Activated naive CD8-positive, alpha-beta T cell treated with anti-CD3 and anti-CD28 coated beads, Interleukin-2, amount 50 U/mL, for 24 hours (primary cell): Measurements from ENCODE around the gene SLC46A2.

ENCODE experiments used
- ATAC-seq: fragments of 150-1000 bp; cut with Tn5 transposase; one replicate; pipeline ENCODE4 v1.10.0; 2021
- DNase-seq: peaks from one replicate; pipeline ENCODE4 v3.0.0; 2021
- H3K27ac Mint-ChIP-seq: one replicate; pipeline ENCODE4 v1.8.0; 2021; ENCODE audit warnings: mild to moderate bottlenecking, mixed read lengths
- H3K27me3 Mint-ChIP-seq: one replicate; pipeline ENCODE4 v1.8.0; 2021; ENCODE audit warnings: mixed read lengths
- H3K36me3 Mint-ChIP-seq: one replicate; pipeline ENCODE4 v1.8.0; 2021; ENCODE audit warnings: low read depth, mixed read lengths
- H3K4me1 Mint-ChIP-seq: one replicate; pipeline ENCODE4 v1.8.0; 2021; ENCODE audit warnings: mixed read lengths
- H3K4me3 Mint-ChIP-seq: one replicate; pipeline ENCODE4 v1.8.0; 2021; ENCODE audit warnings: mild to moderate bottlenecking, moderate library complexity, mixed read lengths
- H3K9me3 Mint-ChIP-seq: one replicate; pipeline ENCODE4 v1.8.0; 2021; ENCODE audit warnings: mixed read lengths

Gene SLC46A2

DNA sequence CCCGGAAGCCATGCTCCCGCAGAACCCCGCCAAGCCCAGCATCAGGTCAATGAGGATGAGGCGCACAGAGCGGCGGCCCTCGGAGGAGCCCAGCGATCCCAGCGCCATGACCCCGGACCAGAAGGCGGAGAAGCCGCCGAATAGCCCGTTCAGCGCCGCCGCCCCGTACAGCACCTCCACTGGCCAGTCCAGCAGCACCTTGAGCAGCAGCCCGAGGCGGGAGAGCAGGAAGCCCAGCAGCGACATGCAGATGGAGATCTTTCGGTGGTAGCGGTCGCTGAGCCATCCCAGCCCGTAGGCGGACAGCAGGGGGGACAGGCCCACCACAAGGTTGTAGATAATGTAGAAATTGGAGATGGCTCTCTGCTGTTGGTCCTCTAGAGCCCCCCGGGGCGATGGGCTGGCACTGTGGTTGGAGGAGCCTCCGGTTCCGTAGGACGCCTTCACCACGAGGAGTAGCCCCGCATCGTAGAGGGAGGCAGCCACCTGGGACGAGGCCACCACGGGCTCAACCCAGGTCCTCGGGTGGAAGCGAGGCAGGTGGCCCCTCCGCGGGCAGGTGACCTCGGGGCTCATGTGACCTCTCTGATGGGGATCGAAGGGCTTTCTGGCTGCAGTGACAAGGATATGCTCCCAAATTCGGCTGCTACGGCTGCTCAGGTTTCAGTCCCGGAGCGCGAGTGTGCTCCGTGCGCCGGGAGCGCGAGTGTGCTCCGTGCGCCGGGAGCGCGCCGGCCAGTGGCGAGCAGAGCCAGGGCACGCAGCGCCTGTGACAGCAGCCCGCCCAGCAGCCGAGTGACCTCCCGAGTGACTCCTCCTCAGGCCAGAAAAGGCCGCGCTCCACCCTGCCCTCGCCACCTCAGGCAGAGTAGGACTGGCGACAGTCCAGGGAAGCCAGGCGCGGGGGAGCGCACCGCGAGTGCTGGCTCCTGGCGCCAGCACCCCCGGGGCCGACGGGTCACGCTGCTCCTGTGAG, at the start of gene SLC46A2:
TSS of gene SLC46A2 (minus strand) at position 771 of the 976 bp plus-strand sequence. CDS start at position 576, 195 bp downstream.
- Mint-ChIP-seq H3K4me3 (no peak within 1 kb of the TSS), H3K27me3 (peaks cover 33% of the 10 kb centered on the region), H3K4me1 (no peaks in the 10 kb centered on the region), H3K36me3 (no peaks in the 10 kb centered on the region), H3K9me3 (no peaks in the 10 kb centered on the region), H3K27ac (no peak within 1 kb of the TSS)
- DNase-seq (no peak), ATAC-seq (no peak)

DNA sequence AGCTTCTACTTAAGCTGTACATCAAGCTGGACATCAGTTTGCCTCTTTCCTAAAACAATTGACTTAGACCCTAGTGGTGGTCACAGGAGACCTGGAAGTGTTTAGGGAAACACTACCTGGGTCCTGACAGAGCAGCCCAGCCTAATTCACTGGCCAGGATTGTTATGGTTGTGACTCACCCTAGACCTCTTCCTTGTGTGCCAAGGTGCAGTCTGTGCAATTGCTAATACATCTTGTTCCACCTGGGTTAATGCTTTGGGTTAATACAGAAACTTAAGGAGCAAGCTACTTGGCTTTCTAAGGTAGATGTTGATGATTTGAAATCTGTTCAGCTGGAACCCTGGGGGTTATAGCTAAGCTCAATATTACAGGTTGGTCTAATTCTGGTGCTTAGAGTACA, 48.7 kb upstream of the SLC46A2 start:
- ATAC-seq (no peak), DNase-seq (no peak)
- Mint-ChIP-seq H3K27ac (no peak overlapping the region), H3K4me3 (no peak overlapping the region), H3K4me1 (no peaks in the 10 kb centered on the region), H3K27me3 (peaks cover 14% of the 10 kb centered on the region), H3K36me3 (no peaks in the 10 kb centered on the region), H3K9me3 (no peaks in the 10 kb centered on the region)

GRCh38 chr9:112933696-112934095, 43.0 kb upstream of the SLC46A2 start:
- Mint-ChIP-seq H3K36me3 (no peaks in the 10 kb centered on the region), H3K27me3 (peaks cover 25% of the 10 kb centered on the region), H3K4me1 (no peaks in the 10 kb centered on the region), H3K27ac (no peak overlapping the region), H3K4me3 (no peak overlapping the region), H3K9me3 (no peaks in the 10 kb centered on the region)
- ATAC-seq = no peak
- DNase-seq = no peak

GRCh38 chr9:112925058-112925641, 34.5 kb upstream of the SLC46A2 start:
- no peaks in the 10 kb centered on the region for H3K4me1 Mint-ChIP-seq
- H3K9me3 Mint-ChIP-seq = no peaks in the 10 kb centered on the region
- H3K36me3 Mint-ChIP-seq = no peaks in the 10 kb centered on the region
- no peak overlapping the region for H3K4me3 Mint-ChIP-seq
- no peak overlapping the region for H3K27ac Mint-ChIP-seq
- no peak for ATAC-seq
- peaks cover 31% of the 10 kb centered on the region for H3K27me3 Mint-ChIP-seq
- peak; percentile 9 for DNase-seq

- peak; percentile 46 for ATAC-seq
- no peak overlapping the region for H3K4me3 Mint-ChIP-seq
- H3K27ac Mint-ChIP-seq = no peak overlapping the region
- no peaks in the 10 kb centered on the region for H3K9me3 Mint-ChIP-seq
- no peaks in the 10 kb centered on the region for H3K4me1 Mint-ChIP-seq
- H3K36me3 Mint-ChIP-seq = no peaks in the 10 kb centered on the region
- peaks cover 14% of the 10 kb centered on the region for H3K27me3 Mint-ChIP-seq
- no peak for DNase-seq
Measured at GRCh38 chr9:112921549-112921948, 30.9 kb upstream of the SLC46A2 start.

GRCh38 chr9:112917987-112918362, 27.3 kb upstream of the SLC46A2 start:
- no peaks in the 10 kb centered on the region for H3K4me1 Mint-ChIP-seq
- ATAC-seq (no peak), DNase-seq (no peak)
- H3K9me3 Mint-ChIP-seq = no peaks in the 10 kb centered on the region
- H3K27ac Mint-ChIP-seq = no peak overlapping the region
- H3K36me3 Mint-ChIP-seq = no peaks in the 10 kb centered on the region
- H3K27me3 Mint-ChIP-seq = peaks cover 4% of the 10 kb centered on the region
- no peak overlapping the region for H3K4me3 Mint-ChIP-seq

DNA sequence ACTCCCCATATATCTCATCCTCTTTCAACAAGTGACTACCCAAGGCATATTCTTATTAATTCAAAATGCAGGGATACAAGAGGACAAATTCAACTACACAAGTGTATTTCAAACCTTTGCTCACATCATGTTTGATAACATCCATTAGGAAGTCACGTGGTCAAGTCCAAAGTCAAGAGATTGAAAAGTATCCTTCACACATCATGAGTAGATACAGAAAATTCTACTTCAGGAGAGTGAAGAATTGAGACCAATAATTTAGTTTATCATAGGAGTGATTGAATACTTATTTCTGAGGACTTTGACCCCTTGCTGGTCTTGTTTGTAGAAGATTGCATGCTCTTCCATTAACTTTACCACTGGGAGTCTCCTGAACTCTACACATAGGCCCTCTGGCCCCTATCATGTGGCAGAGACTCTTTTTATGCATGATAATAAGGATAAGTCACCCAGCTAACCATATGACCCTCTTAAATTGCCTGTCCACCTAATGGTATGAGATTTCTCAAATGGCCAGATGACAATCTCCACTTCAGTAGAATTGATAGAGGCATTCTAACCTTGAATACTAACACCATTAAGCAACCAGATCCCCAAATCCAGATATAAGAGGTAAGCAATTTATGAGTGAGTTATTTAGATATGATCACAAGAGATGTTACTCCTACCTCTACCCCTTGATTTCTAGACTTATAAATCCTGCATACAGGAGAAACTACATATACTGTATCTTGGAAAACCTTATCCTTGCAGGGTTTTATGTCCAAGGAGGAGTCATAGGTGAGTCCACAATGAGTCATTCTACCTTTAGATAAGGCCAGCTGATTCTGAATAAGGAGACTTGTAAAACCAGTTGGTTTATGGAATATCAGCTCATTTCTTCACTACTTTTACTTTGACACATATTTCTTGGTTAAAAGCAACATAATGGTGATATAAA, 26.6 kb upstream of the SLC46A2 start:
- Mint-ChIP-seq H3K9me3 (no peaks in the 10 kb centered on the region), H3K36me3 (no peaks in the 10 kb centered on the region), H3K4me1 (no peaks in the 10 kb centered on the region), H3K27me3 (peaks cover 2% of the 10 kb centered on the region), H3K4me3 (no peak overlapping the region), H3K27ac (no peak overlapping the region)
- DNase-seq (no peak), ATAC-seq (no peak)

DNA sequence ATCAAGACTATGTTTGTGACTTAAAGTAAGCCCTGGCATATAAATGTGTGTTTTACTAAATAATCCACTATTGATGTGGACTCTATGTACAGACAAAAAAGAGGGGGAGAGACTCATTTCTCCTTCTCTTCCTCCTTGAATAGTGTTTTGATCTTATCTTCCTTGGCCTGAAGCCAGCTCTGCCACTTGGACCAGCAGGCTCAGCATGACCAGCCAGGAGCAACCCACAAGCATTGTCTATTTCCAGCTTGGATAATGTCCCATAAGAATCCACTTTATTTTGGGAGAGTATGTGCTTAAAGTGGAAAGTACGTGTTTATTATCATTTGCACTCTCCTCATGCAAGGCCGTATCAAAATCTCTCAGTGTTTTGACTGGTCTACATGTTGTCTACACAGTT, 23.8 kb upstream of the SLC46A2 start:
- ATAC-seq = no peak
- Mint-ChIP-seq H3K27me3 (peaks cover 2% of the 10 kb centered on the region), H3K9me3 (no peaks in the 10 kb centered on the region), H3K4me1 (no peaks in the 10 kb centered on the region), H3K27ac (no peak overlapping the region), H3K4me3 (no peak overlapping the region), H3K36me3 (no peaks in the 10 kb centered on the region)
- DNase-seq = no peak

DNA sequence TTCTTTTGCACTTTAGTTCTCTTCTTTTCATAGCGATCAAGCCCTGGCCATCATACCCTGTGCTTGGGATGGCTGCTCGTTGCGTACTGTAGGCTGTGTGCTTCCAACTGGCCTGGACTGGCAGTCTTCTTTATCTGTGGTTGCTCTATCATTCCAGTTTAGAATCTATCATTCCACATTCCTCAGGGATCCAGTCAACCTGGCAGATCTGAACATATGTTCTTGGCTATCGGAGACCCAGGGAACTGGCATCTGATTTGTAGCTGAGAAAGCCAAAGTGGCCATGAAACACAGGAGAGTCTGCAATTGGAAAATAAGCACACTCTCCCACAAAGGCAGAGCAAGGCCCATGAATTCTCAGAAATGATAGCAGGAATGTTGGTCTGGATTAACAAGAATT, 22.6 kb upstream of the SLC46A2 start:
- Mint-ChIP-seq H3K27me3 (peaks cover 4% of the 10 kb centered on the region), H3K4me3 (no peak overlapping the region), H3K9me3 (no peaks in the 10 kb centered on the region), H3K4me1 (no peaks in the 10 kb centered on the region), H3K36me3 (no peaks in the 10 kb centered on the region), H3K27ac (no peak overlapping the region)
- ATAC-seq (no peak), DNase-seq (no peak)

DNA sequence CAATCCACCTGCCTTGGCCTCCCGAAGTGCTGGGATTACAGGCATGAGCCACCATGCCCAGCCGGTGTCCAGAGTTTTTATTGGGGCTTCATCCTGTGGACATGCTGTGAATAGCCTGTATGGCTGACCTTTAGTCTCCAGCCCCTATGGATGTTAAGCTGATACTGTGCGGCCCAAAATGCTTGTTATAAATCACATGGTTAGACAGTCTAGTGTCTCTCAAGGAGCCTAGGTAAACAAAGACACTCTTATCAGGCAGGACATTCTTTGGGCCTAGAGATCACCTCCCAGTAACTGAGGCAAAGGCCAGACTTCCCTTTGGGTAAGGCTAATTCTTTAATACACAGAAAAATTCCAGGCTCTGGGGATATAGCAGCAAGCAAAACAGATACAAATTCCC, 22.0 kb upstream of the SLC46A2 start:
- Mint-ChIP-seq H3K27ac (no peak overlapping the region), H3K27me3 (peaks cover 6% of the 10 kb centered on the region), H3K4me3 (no peak overlapping the region), H3K4me1 (no peaks in the 10 kb centered on the region), H3K9me3 (no peaks in the 10 kb centered on the region), H3K36me3 (no peaks in the 10 kb centered on the region)
- ATAC-seq (no peak), DNase-seq (no peak)

DNA sequence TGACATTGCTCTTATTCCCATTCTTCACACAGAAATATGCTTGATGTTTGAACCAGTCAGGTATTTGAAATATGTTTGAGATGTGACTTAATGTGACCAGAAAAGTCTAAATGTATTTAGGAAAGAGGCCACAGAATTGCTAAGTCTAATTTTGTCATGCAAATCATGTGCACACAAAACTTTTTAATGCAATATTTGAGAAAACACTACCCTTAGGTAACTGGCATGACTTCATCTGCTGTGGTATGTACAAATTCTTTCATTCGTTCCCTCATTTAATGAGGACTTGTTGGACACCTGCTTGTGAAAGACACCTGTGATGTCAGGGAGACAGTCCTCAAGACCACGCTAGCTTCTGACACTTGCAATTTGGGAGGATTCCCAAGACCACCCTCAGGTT, 21.1 kb upstream of the SLC46A2 start:
- Mint-ChIP-seq H3K4me3 (no peak overlapping the region), H3K27ac (no peak overlapping the region), H3K4me1 (no peaks in the 10 kb centered on the region), H3K36me3 (no peaks in the 10 kb centered on the region), H3K9me3 (no peaks in the 10 kb centered on the region), H3K27me3 (peaks cover 6% of the 10 kb centered on the region)
- DNase-seq (no peak), ATAC-seq (no peak)

GRCh38 chr9:112905084-112905483, 14.4 kb upstream of the SLC46A2 start:
- H3K27me3 Mint-ChIP-seq = peaks cover 19% of the 10 kb centered on the region
- DNase-seq (no peak), ATAC-seq (no peak)
- H3K27ac Mint-ChIP-seq = no peak overlapping the region
- H3K9me3 Mint-ChIP-seq = no peaks in the 10 kb centered on the region
- H3K4me3 Mint-ChIP-seq = no peak overlapping the region
- peaks cover 3% of the 10 kb centered on the region for H3K4me1 Mint-ChIP-seq
- H3K36me3 Mint-ChIP-seq = no peaks in the 10 kb centered on the region

DNA sequence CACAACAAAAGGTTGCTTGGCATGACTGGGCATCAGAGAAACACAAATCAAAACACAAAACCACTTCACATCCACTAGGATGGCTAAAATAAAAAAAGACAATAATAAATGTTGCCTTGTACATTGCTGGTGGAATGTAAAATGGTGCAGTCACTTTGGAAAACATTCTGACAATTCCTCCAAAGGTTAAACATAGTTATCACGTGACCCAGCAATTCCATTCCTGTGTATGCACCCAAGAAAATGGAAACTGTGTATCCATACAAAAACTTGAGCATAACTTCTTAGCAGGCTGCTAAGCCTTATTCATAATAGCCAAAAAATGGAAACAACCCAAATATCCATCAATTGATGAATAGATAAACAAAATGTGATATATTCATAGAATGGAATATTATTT, 10.2 kb upstream of the SLC46A2 start:
- Mint-ChIP-seq H3K9me3 (peaks cover 4% of the 10 kb centered on the region), H3K4me1 (peaks cover 7% of the 10 kb centered on the region), H3K27ac (no peak overlapping the region), H3K4me3 (no peak overlapping the region), H3K36me3 (no peaks in the 10 kb centered on the region), H3K27me3 (peaks cover 27% of the 10 kb centered on the region)
- ATAC-seq (no peak), DNase-seq (no peak)

DNA sequence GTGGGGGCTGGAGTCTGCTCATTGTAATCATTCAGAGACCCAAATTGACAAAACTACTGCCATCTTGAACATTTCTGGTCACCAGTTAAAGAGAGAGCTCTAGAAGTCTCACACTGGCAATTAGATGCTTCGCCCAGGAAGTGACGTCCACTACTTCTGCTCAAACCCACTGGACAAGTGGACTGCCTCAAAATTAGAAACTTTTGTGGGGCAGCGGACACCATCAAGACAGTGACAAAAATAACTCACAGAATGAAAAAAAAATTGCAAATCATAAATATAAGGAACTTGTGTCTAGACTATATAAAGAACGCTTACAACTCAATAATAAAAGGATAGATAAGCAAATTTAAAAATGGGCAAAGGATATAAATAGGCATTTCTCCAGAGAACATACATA, 9.8 kb upstream of the SLC46A2 start:
- no peak for ATAC-seq
- Mint-ChIP-seq H3K4me1 (peaks cover 8% of the 10 kb centered on the region), H3K27me3 (peaks cover 29% of the 10 kb centered on the region)

More for the DNA sequence above, 9.8 kb upstream of the SLC46A2 start:
- H3K36me3 Mint-ChIP-seq = no peaks in the 10 kb centered on the region
- no peak overlapping the region for H3K4me3 Mint-ChIP-seq
- no peak overlapping the region for H3K27ac Mint-ChIP-seq
- DNase-seq = no peak
- H3K9me3 Mint-ChIP-seq = peaks cover 5% of the 10 kb centered on the region
